CD4-positive, alpha-beta memory T cell (primary cell): ENCODE data around the gene RNF212B. TPM values are rescaled to one million over a fixed set of nuclear protein-coding genes. Genes with fewer than 3 reads are reported as not detected.

Source experiments
- CTCF ChIA-PET: fragments of 350-600 bp; sonication (Branson Sonifier 250); formaldehyde crosslinking; loops from one replicate; lab custom pipeline; 2021; ENCODE audit warnings: inconsistent platforms; ENCODE audit not compliant: partially characterized antibody; lab: Charles Lee
- POLR2A ChIA-PET: fragments of 350-600 bp; sonication (Branson Sonifier 250); formaldehyde crosslinking; loops from one replicate; lab custom pipeline; 2021; ENCODE audit not compliant: partially characterized antibody; lab: Charles Lee
- DNase-seq, 5 donors: peaks; one replicate each; pipeline versions ENCODE4 v3.0.0 to v3.0.0-alpha.2; 2020 to 2022; ENCODE audit warnings: mixed read lengths in 1 of 5
- H3K27ac ChIP-seq: one replicate; pipeline ENCODE4 v1.7.0; 2013; ENCODE audit warnings: low read depth, low read length
- H3K27me3 ChIP-seq: 2 replicates; pipeline ENCODE4 v1.7.0; 2013; ENCODE audit warnings: mild to moderate bottlenecking, low read length, moderate library complexity; ENCODE audit not compliant: insufficient read depth
- H3K36me3 ChIP-seq: 2 replicates; pipeline ENCODE4 v1.7.0; 2013; ENCODE audit warnings: mild to moderate bottlenecking, low read length, moderate library complexity; ENCODE audit not compliant: insufficient read depth
- H3K4me1 ChIP-seq: 2 replicates; pipeline ENCODE4 v1.7.0; 2013; ENCODE audit warnings: mild to moderate bottlenecking, low read length, moderate library complexity; ENCODE audit not compliant: insufficient read depth
- H3K4me3 ChIP-seq, 2 donors: one replicate each; pipeline ENCODE4 v1.7.0; 2013; ENCODE audit warnings: low read length in 2 of 2, mild to moderate bottlenecking in 1 of 2
- H3K9me3 ChIP-seq, 2 donors: one replicate each; pipeline ENCODE4 v1.7.0; 2013; ENCODE audit warnings: low read length in 2 of 2, control low read depth in 1 of 2; ENCODE audit not compliant: control insufficient read depth in 1 of 2
- H3K27ac Mint-ChIP-seq, 7 donors: one replicate each; pipeline ENCODE4 v1.8.0; 2020 to 2021; ENCODE audit warnings: mixed read lengths in 7 of 7, mild to moderate bottlenecking in 6 of 7, inconsistent platforms in 3 of 7, moderate library complexity in 3 of 7
- H3K27me3 Mint-ChIP-seq, 2 donors: one replicate each; pipeline ENCODE4 v1.8.0; 2020 to 2021; ENCODE audit warnings: mixed read lengths in 2 of 2
- H3K36me3 Mint-ChIP-seq, 2 donors: one replicate each; pipeline ENCODE4 v1.8.0; 2020 to 2021; ENCODE audit warnings: mixed read lengths in 2 of 2, inconsistent platforms in 1 of 2, mild to moderate bottlenecking in 1 of 2
- H3K4me1 Mint-ChIP-seq, 4 donors: one replicate each; pipeline ENCODE4 v1.8.0; 2020 to 2021; ENCODE audit warnings: mixed read lengths in 4 of 4, mild to moderate bottlenecking in 1 of 4
- H3K4me3 Mint-ChIP-seq, 8 donors: one replicate each; pipeline ENCODE4 v1.8.0; 2020 to 2021; ENCODE audit warnings: mixed read lengths in 8 of 8, mild to moderate bottlenecking in 7 of 8, moderate library complexity in 6 of 8, inconsistent platforms in 3 of 8
- H3K9me3 Mint-ChIP-seq, 8 donors: one replicate each; pipeline ENCODE4 v1.8.0; 2020 to 2021; ENCODE audit warnings: mixed read lengths in 8 of 8, mild to moderate bottlenecking in 5 of 8, inconsistent platforms in 3 of 8, moderate library complexity in 1 of 8
- intact Hi-C: fragments of 100-400 bp; cut with micrococcal nuclease; formaldehyde crosslinking; loops from one replicate; pipeline ENCODE4 v1.15.1; 2023
- polyA plus RNA-seq, 2 donors: library from polyadenylated mRNA; unstranded; fragments of 300-500 nt; fragmentation: Illumina TruSeq; gene quantifications; one replicate each; pipeline ENCODE4 v1.2.3, GENCODE V29; 2021
- total RNA-seq, 2 experiments: library from RNA; stranded (reverse); gene quantifications; one replicate each; pipeline ENCODE4 v1.2.3, GENCODE V29; 2021

RNF212B gene
- total and polyA plus RNA-seq, 4 experiments from 2014 or later: not detected

DNA sequence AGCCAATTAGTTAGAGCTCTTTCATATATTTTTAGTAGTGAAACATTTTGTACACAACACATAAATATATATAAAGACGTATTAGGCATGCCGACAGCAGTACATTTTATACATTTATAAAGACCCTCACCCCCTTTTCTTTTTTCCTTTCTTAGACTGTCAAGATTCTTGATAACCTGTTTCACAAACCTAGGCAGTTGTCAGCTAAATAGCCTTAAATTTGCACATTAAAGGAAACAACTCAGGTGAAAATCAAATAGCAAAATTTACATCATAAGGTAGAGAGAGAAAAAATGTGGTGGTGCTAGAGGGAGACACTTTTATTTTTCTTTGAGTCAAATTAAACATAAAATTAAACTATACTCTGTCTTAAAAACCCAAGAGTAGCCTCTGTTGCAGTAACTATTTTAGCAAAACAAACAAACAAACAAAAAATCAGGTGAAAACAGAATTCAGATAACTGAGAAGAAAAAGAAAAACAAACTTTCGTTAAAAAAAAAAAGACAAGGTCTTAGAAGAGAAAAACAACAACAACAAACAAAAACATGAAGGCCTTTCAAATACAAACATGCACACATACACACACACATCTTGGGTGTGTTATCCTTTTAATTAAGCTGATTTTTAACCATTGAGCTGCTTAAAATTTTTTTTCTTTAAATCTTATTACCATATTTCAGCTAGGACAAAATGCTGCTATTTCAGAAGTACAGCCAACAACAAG is 31.2 kb upstream of the RNF212B start:
- Mint-ChIP-seq H3K27me3 (peaks cover 13 to 27% of the 10 kb centered on the region in 2 donors), H3K27ac (no peak overlapping the region), H3K36me3 (no peaks in the 10 kb centered on the region), H3K4me3 (no peak overlapping the region), H3K4me1 (no peaks in the 10 kb centered on the region), H3K9me3 (no peaks in the 10 kb centered on the region)
- CTCF ChIA-PET: interaction anchor here (0.9 kb wide), 1 partner anchor 173 kb away, joined by 3 read pairs; no protein-coding TSS in a partner anchor
- Histone ChIP-seq H3K27me3 (no peaks in the 10 kb centered on the region), H3K4me3 (no peak overlapping the region), H3K4me1 (no peaks in the 10 kb centered on the region), H3K27ac (no peak overlapping the region), H3K9me3 (no peaks in the 10 kb centered on the region), H3K36me3 (no peaks in the 10 kb centered on the region)
- POLR2A ChIA-PET: no interaction called here
- intact Hi-C loops: no loop called here
- no peak for DNase-seq

DNA sequence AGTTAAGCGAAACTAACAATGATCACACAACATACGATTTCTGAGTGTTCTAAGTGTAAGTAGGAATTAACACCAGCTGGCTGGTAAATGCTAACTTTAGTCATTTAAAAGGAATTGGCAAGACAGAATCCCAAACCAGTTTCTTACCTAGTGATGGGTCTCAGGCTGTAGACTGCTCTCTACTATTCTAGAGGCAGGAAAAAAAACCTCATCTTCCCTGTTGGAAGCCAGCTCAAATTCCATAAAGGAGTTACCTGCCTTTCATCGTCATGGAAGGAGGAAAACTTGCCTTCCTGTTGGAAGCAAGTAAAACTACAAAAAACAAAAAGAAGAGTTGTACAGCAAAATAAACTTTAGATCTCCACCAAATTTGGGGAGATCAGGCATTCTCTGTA is 30.6 kb upstream of the RNF212B start:
- Mint-ChIP-seq H3K36me3 (no peaks in the 10 kb centered on the region), H3K4me3 (no peak overlapping the region), H3K4me1 (no peaks in the 10 kb centered on the region), H3K27ac (no peak overlapping the region), H3K9me3 (no peaks in the 10 kb centered on the region), H3K27me3 (peaks cover 13 to 29% of the 10 kb centered on the region in 2 donors)
- CTCF ChIA-PET: no interaction called here
- DNase-seq: no peak
- intact Hi-C loops: no loop called here
- H3K9me3 ChIP-seq: no peaks in the 10 kb centered on the region
- H3K27ac ChIP-seq: no peak overlapping the region
- H3K36me3 ChIP-seq: no peaks in the 10 kb centered on the region
- H3K4me1 ChIP-seq: no peaks in the 10 kb centered on the region
- POLR2A ChIA-PET: no interaction called here
- no peak overlapping the region for H3K4me3 ChIP-seq
- H3K27me3 ChIP-seq: no peaks in the 10 kb centered on the region

DNA sequence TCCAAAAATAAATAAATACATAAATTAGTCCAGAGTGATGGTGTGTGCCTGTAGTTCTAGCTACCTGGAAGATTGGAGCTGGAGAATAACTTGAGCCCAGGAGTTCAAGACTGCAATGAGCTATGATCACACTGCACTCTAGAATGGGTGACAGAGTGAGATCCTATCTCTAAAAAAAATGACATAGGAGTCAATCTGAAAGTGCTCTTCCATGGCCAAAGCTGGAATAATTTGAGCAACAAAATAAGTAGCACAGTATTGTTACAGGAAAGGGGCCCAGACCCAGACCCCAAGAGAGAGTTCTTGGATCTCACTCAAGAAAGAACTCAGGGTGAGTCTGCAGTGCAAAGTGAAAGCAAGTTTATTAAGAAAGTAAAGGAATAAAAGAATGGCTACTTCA is 29.4 kb upstream of the RNF212B start:
- no peaks in the 10 kb centered on the region for H3K4me1 Mint-ChIP-seq
- POLR2A ChIA-PET: no interaction called here
- no peak overlapping the region for H3K4me3 ChIP-seq
- H3K4me3 Mint-ChIP-seq: no peak overlapping the region
- DNase-seq: no peak
- intact Hi-C loops: no loop called here
- no peak overlapping the region for H3K27ac Mint-ChIP-seq
- H3K9me3 Mint-ChIP-seq: peaks cover 0 to under 1% (median 0%) of the 10 kb centered on the region in 8 donors
- CTCF ChIA-PET: interaction anchor here (0.9 kb wide), 1 partner anchor 30 kb away, joined by 4 read pairs; no protein-coding TSS in a partner anchor
- peaks cover 13 to 31% of the 10 kb centered on the region in 2 donors for H3K27me3 Mint-ChIP-seq
- no peaks in the 10 kb centered on the region for H3K4me1 ChIP-seq
- H3K36me3 ChIP-seq: no peaks in the 10 kb centered on the region
- no peaks in the 10 kb centered on the region for H3K27me3 ChIP-seq
- no peaks in the 10 kb centered on the region for H3K9me3 ChIP-seq
- H3K27ac ChIP-seq: no peak overlapping the region
- H3K36me3 Mint-ChIP-seq: no peaks in the 10 kb centered on the region

DNA sequence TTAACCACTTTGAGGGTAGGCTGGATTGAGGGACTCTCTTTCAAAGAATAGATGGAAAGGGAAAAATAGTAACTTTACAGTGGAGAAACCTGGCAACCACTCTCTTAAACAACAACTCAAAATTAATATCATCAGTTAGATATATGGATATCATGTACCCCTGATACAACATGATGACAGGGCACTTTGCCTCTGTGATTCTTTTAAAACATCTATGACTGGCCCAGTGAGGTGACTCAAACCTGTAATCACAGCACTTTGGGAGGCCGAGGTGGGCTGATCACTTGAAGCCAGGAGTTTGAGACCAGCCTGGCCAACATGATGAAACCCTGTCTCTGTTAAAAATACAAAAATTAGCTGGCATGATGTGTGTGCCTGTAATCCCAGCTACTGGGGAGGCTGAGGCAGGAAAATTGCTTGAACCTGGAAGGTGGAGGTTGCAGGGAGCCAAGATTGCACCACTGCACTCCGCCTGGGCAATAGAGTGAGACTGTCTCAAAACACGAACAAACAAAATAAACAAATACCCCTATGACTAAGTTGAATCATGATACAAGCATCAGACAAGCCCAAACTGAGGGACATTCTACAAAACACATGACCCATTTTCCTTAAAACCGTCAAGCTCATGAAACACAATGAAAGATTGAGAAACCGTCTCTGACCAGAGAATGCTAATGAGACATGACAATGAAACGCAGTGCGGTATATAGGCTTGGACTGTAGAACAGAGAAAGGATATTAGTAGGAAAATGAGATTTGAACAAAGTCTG is 27.9 kb upstream of the RNF212B start:
- Mint-ChIP-seq H3K27ac (no peak overlapping the region), H3K9me3 (peaks cover 0 to 5% (median under 1%) of the 10 kb centered on the region in 8 donors), H3K4me1 (no peaks in the 10 kb centered on the region), H3K36me3 (no peaks in the 10 kb centered on the region), H3K27me3 (peaks cover 13 to 32% of the 10 kb centered on the region in 2 donors), H3K4me3 (no peak overlapping the region)
- ChIA-PET POLR2A (no interaction called here), CTCF (interaction anchor here (1.5 kb wide), 1 partner anchor 9 kb away, joined by 3 read pairs; no protein-coding TSS in a partner anchor)
- H3K9me3 ChIP-seq: no peaks in the 10 kb centered on the region
- no peak overlapping the region for H3K4me3 ChIP-seq
- DNase-seq: no peak
- no peaks in the 10 kb centered on the region for H3K27me3 ChIP-seq
- H3K4me1 ChIP-seq: no peaks in the 10 kb centered on the region
- intact Hi-C loops: no loop called here
- H3K36me3 ChIP-seq: no peaks in the 10 kb centered on the region
- no peak overlapping the region for H3K27ac ChIP-seq

DNA sequence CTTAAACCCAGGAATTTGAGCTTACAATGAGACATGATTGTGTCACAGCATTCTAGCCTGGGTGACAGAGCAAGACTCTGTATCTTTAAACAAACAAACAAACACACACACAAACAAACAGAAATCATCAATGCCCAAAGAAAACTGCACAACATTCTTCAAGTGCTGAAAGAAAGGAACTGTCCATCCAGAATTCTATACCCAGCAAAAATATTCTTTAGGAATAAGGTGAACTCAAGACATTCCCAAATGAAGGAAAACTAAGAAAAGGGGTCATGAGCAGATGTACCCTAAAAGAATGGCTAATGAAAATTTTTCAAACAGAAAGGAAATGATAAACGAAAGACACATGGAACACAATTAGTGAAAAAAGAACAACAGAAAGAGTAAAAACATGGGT is 22.3 kb upstream of the RNF212B start:
- Histone ChIP-seq H3K27ac (no peak overlapping the region), H3K36me3 (no peaks in the 10 kb centered on the region), H3K9me3 (no peaks in the 10 kb centered on the region), H3K4me3 (no peak overlapping the region), H3K4me1 (no peaks in the 10 kb centered on the region), H3K27me3 (no peaks in the 10 kb centered on the region)
- Mint-ChIP-seq H3K36me3 (peaks cover 0 to 5% of the 10 kb centered on the region in 2 donors), H3K4me1 (no peaks in the 10 kb centered on the region), H3K27ac (no peak overlapping the region), H3K4me3 (no peak overlapping the region), H3K9me3 (peaks cover 0 to 12% (median 4%) of the 10 kb centered on the region in 8 donors), H3K27me3 (peaks cover 14 to 25% of the 10 kb centered on the region in 2 donors)
- no peak for DNase-seq
- intact Hi-C loops: no loop called here
- ChIA-PET POLR2A (no interaction called here), CTCF (no interaction called here)

DNA sequence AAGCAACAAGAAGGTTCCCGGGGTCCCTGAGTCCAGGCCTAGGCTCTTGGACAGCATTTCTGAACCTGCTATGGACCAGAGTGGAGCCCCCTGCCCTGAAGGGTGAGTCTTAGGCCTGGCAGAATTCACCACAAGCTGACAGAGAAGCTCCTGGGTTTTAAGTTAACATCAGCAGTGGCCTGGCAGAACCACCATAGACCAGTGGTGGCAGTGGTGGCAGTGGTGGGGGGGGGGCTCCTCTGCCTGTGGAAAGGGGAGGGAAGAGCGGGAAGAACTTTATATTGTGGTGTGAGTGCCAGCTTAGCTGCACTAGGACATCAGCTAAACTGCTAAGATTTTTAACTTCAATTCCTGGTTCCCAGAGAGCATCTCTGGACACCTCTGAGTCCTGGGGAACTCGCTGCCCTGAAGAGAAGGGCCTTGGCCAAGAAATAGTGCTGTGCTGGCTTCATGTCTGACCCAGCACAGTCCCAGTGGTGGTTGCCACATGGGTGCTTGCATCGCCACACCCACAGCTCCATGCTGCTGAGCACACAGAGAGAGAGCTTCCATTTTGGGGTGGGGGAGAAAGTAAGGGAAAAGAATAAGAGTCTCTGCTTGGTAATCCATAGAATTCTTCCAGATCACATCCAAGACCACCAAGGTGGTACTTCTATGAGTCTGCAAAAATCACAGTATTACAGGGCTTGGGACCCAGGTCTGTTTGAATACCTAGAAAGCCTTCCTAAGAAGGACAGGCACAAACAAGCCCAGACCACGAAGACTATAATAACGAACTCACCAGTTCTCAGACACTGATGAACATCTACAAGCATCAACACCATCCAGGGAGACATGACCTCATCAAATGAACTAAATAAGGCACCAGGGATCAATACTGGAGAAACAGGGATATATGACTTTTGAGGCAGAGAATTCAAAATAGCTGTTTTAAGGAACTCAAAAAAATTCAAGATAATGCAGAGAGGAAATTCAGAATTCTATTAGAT is 20.4 kb upstream of the RNF212B start:
- Histone ChIP-seq H3K9me3 (no peaks in the 10 kb centered on the region), H3K4me3 (no peak overlapping the region), H3K27ac (no peak overlapping the region), H3K36me3 (no peaks in the 10 kb centered on the region), H3K27me3 (no peaks in the 10 kb centered on the region), H3K4me1 (no peaks in the 10 kb centered on the region)
- Mint-ChIP-seq H3K27ac (no peak overlapping the region), H3K36me3 (peaks cover 0 to 5% of the 10 kb centered on the region in 2 donors), H3K9me3 (peaks cover 0 to 12% (median 4%) of the 10 kb centered on the region in 8 donors), H3K4me1 (no peaks in the 10 kb centered on the region), H3K4me3 (no peak overlapping the region), H3K27me3 (peaks cover 15 to 18% of the 10 kb centered on the region in 2 donors)
- CTCF ChIA-PET: no interaction called here
- POLR2A ChIA-PET: no interaction called here
- intact Hi-C loops: no loop called here
- DNase-seq: no peak
